ENCODE measurements around the gene WDFY1. TPM values are rescaled to one million over a fixed set of nuclear protein-coding genes. Genes with fewer than 3 reads are reported as not detected.

Gene WDFY1
- total RNA-seq, 1 donor from 2014 or later = 26.2 TPM

GRCh38 chr2:223900531-223900930 is 44.6 kb downstream of the WDFY1 start:
- peaks cover 43 to 67% of the 10 kb centered on the region in 2 donors for H3K36me3 ChIP-seq
- no peaks in the 10 kb centered on the region for H3K4me1 ChIP-seq
- H3K4me3 ChIP-seq = no peak overlapping the region
- H3K9me3 ChIP-seq = no peaks in the 10 kb centered on the region
- intact Hi-C loops (cut with DNase I) = no loop called here
- H3K27ac ChIP-seq = no peak overlapping the region
- DNase-seq (ENCODE audit: low spot score in 2 of 2) = no peak
- no peaks in the 10 kb centered on the region for H3K27me3 ChIP-seq
- TF ChIP-seq CTCF (IDR thresholded peaks at IDR 0.05) = no peak

DNA sequence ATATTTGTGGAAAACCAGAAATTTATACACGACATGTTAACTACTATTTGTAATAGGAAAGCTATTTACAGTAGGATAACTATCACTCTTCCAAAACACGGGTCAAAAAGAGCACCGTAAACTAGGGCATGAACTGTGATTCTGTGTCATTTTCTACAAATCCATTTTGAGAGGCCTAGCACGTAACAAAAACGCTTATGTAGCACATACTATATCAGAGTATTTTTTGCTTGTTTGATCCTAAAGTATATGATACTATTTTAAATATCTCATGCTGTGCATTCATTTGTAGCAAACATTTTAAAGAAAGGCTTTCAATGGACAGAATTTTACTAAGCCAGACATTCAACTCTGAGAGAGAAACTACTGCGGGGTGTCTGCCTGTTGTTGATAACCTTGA is 45.1 kb downstream of the WDFY1 start:
- no peak overlapping the region for H3K27ac ChIP-seq
- peaks cover 44 to 67% of the 10 kb centered on the region in 2 donors for H3K36me3 ChIP-seq
- H3K9me3 ChIP-seq = no peaks in the 10 kb centered on the region
- DNase-seq (ENCODE audit: low spot score in 2 of 2) = no peak
- no peaks in the 10 kb centered on the region for H3K4me1 ChIP-seq
- intact Hi-C loops (cut with DNase I) = no loop called here
- no peak overlapping the region for H3K4me3 ChIP-seq
- no peak for TF ChIP-seq CTCF (IDR thresholded peaks at IDR 0.05)
- H3K27me3 ChIP-seq = no peaks in the 10 kb centered on the region

DNA sequence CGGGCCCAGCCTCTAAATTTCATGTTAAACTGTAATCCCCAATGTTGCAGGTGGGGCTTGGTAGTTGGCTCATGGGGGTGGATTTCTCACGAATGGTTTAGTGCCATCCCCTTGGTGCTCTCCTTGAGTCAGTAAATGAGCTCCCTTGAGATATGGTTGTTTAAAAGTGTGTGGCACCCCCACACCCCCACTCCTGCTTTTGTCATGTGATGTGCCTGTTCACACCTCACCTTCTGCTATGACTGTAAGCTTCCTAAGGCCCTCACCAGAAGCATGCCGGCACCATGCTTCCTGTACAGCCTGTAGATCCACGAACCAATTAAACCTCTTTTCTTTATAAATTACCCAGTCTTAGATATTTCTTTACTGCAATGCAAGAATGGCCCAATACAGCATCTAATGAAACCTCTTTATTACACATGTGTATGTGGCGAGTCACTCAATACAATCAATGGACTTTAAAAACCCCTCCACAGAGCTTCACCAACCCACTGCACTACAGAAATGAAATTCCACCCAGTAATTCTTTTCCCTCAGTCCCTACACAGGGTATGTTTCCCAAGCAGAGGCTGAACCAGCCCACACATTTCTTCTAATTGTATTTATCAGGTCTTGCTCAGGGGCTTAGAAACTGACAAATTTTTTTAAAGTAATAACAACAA is 47.3 kb downstream of the WDFY1 start:
- no peak for TF ChIP-seq CTCF (IDR thresholded peaks at IDR 0.05)
- Histone ChIP-seq H3K4me3 (no peak overlapping the region), H3K4me1 (no peaks in the 10 kb centered on the region), H3K36me3 (peaks cover 60 to 76% of the 10 kb centered on the region in 2 donors), H3K27ac (no peak overlapping the region), H3K27me3 (no peaks in the 10 kb centered on the region), H3K9me3 (no peaks in the 10 kb centered on the region)
- intact Hi-C loops (cut with DNase I) = loop anchor here (5.0 kb wide), 1 partner anchor 60 kb away; the partner anchor contains the start of gene MRPL44
- no peak for DNase-seq (ENCODE audit: low spot score in 2 of 2)

DNA sequence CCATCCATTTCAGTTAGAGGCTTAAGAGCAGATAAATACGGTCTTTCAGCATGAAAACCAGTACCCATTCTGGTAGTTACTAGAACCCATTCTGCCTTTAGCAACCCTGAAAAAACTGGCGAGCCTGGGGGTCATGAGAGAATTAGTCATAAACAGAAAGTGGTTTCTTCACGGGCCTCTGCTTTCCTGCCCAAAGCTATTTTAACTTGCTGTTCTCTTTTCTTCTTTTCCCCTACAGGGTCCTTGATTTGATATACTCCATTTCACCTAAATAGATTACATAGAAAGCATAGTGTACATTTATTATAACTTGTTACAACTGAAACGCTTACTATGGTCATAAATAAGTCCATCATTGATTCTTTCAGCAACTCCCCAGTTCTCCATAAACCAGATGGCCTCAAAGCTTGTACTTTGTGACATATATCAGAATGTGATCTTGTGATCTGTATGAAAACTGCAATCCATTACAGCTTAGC is 48.3 kb downstream of the WDFY1 start:
- Histone ChIP-seq H3K4me3 (no peak overlapping the region), H3K27ac (no peak overlapping the region), H3K9me3 (no peaks in the 10 kb centered on the region), H3K4me1 (no peaks in the 10 kb centered on the region), H3K27me3 (no peaks in the 10 kb centered on the region), H3K36me3 (peaks cover 66 to 76% of the 10 kb centered on the region in 2 donors)
- intact Hi-C loops (cut with DNase I) = loop anchor here (5.0 kb wide), 1 partner anchor 60 kb away; the partner anchor contains the start of gene MRPL44
- DNase-seq (ENCODE audit: low spot score in 2 of 2) = no peak
- no peak for TF ChIP-seq CTCF (IDR thresholded peaks at IDR 0.05)

DNA sequence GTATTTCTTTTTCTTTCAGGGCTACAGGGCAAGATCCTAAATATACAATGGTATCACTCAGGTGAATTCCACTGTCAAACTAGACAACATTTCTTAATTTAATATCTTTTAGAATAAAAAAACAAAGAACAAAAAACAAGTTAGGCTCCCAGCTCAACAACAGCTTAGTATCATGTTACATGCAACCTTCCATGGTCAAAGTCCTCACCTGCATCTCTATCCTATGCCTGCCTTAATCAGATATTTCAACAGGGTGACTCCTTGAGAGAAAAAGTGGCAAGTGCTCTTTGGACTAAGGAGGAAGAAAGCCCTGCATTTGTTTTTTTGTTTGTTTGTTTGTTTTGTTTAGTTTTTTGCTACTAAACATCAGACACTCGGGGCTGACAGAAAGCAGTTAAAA is 50.2 kb downstream of the WDFY1 start:
- Histone ChIP-seq H3K4me1 (no peaks in the 10 kb centered on the region), H3K27me3 (no peaks in the 10 kb centered on the region), H3K9me3 (no peaks in the 10 kb centered on the region), H3K4me3 (no peak overlapping the region), H3K36me3 (peaks cover 51 to 67% of the 10 kb centered on the region in 2 donors), H3K27ac (no peak overlapping the region)
- no peak for DNase-seq (ENCODE audit: low spot score in 2 of 2)
- intact Hi-C loops (cut with DNase I) = loop anchor here (5.0 kb wide), 1 partner anchor 62 kb away; the partner anchor contains the start of gene MRPL44
- no peak for TF ChIP-seq CTCF (IDR thresholded peaks at IDR 0.05)

Measured in ascending aorta (tissue), 2 donors.